Liver (tissue), 3 donors: ENCODE measurements around the gene INPP5A.
"Not testable (repeated sequence)": the region's sequence is repeated elsewhere in the genome, so short reads cannot be mapped to it uniquely, and the experiment has no call there.

Source experiments
- ATF3 ChIP-seq: IDR thresholded peaks from 2 replicates; pipeline ENCODE4 v1.6.1; 2016; ENCODE audit warnings: antibody characterized with exemption
- CTCF ChIP-seq: fragments of 150-350 bp; IDR thresholded peaks from 2 replicates; pipeline ENCODE4 v1.5.1; 2017; ENCODE audit warnings: improper control_type of control experiment, low read depth, low read length; ENCODE audit not compliant: missing input control
- GABPA ChIP-seq, 2 donors: IDR thresholded peaks in 1 of 2; conservative IDR thresholded peaks in 1 of 2; 2 replicates each; pipeline ENCODE4 v1.6.1; 2016; ENCODE audit warnings: antibody characterized with exemption in 2 of 2, mild to moderate bottlenecking in 1 of 2, moderate library complexity in 1 of 2
- HNF4A ChIP-seq, 2 donors: conservative IDR thresholded peaks; 2 replicates each; pipeline ENCODE4 v1.6.1; 2016; ENCODE audit warnings: antibody characterized with exemption in 2 of 2, mild to moderate bottlenecking in 2 of 2
- NR2F2 ChIP-seq: IDR thresholded peaks from 2 replicates; pipeline ENCODE4 v1.6.1; 2016; ENCODE audit warnings: antibody characterized with exemption
- RAD21 ChIP-seq, 2 donors: IDR thresholded peaks; 2 replicates each; pipeline ENCODE4 v1.6.1; 2016; ENCODE audit warnings: antibody characterized with exemption in 2 of 2, mild to moderate bottlenecking in 2 of 2
- REST ChIP-seq: IDR thresholded peaks from 2 replicates; pipeline ENCODE4 v1.6.1; 2016; ENCODE audit warnings: antibody characterized with exemption, mild to moderate bottlenecking
- RXRA ChIP-seq, 2 donors: IDR thresholded peaks; 2 replicates each; pipeline ENCODE4 v1.6.1; 2017 to 2018; ENCODE audit warnings: antibody characterized with exemption in 2 of 2, mild to moderate bottlenecking in 1 of 2
- SP1 ChIP-seq: IDR thresholded peaks from 2 replicates; pipeline ENCODE4 v1.6.1; 2018; ENCODE audit warnings: antibody characterized with exemption, mild to moderate bottlenecking
- TAF1 ChIP-seq: conservative IDR thresholded peaks from 2 replicates; pipeline ENCODE4 v1.6.1; 2016; ENCODE audit warnings: antibody characterized with exemption, mild to moderate bottlenecking
- ZBTB33 ChIP-seq: IDR thresholded peaks from 2 replicates; pipeline ENCODE4 v1.6.1; 2016; ENCODE audit warnings: antibody characterized with exemption
- donor health status: healthy.
- donor health status: healthy.

- not testable (repeated sequence) for TF ChIP-seq CTCF; SP1; REST; GABPA (IDR thresholded peaks at IDR 0.05 in 1 of 2, conservative IDR thresholded peaks at IDR 0.05 in 1 of 2); ZBTB33; RAD21 (IDR thresholded peaks at IDR 0.05); TAF1; ATF3; HNF4A (conservative IDR thresholded peaks at IDR 0.05); RXRA (IDR thresholded peaks at IDR 0.05); NR2F2
Measured at GRCh38 chr10:132792099-132792498, 254.5 kb downstream of the INPP5A start.
